GM12878 (cell line): Measurements from ENCODE around the gene CDC25A. TPM values are rescaled to one million over a fixed set of nuclear protein-coding genes. Genes with fewer than 3 reads are reported as not detected.

ENCODE experiments used
- ATAC-seq: fragments of 200-7000 bp; cut with Tn5 transposase; 3 replicates; pipeline ENCODE4 v1.9.1; 2020; ENCODE audit warnings: mild to moderate bottlenecking, moderate library complexity
- BruUV-seq: library from RNA; stranded (reverse); fragments of 400-500 nt; replicated peaks from 2 replicates; lab custom pipeline; 2021; lab: Mats Ljungman, UMichigan
- CTCF ChIA-PET: fragments of 300-600 bp; sonication (Branson Sonifier 250); formaldehyde crosslinking; extraction: SDS; loops from one replicate; lab custom pipeline; 2021; ENCODE audit warnings: inconsistent platforms; lab: Yijun Ruan, JAX
- POLR2A ChIA-PET: fragments of 350-600 bp; formaldehyde crosslinking; extraction: SDS; loops from one replicate; lab custom pipeline; 2021; ENCODE audit warnings: inconsistent platforms; lab: Charles Lee
- RAD21 ChIA-PET: fragments of 300-600 bp; sonication (Branson Sonifier 250); formaldehyde crosslinking; loops from one replicate; lab custom pipeline; 2023; ENCODE audit warnings: antibody characterized with exemption; ENCODE audit not compliant: unreplicated experiment; lab: Charles Lee
- SMC1A ChIA-PET: fragments of 300-600 bp; sonication (Branson Sonifier 250); formaldehyde crosslinking; loops from one replicate; lab custom pipeline; 2023; ENCODE audit not compliant: unreplicated experiment, uncharacterized antibody; lab: Charles Lee
- DNase-seq: peaks from one replicate; pipeline ENCODE4 v3.0.0-alpha.2; 2011; ENCODE audit warnings: low read depth, low spot score
- FAIRE-seq: peaks from 3 replicates; lab custom pipeline; 2011; peaks lifted over from hg19 to GRCh38; lab: Jason Lieb, UNC
- H2AFZ ChIP-seq: 2 replicates; pipeline ENCODE4 v1.6.0; 2011; ENCODE audit warnings: low read depth, low read length, control low read depth; ENCODE audit not compliant: control insufficient read depth
- H3K27ac ChIP-seq: 2 replicates; pipeline ENCODE4 v1.5.1; 2011; ENCODE audit warnings: control low read depth; ENCODE audit not compliant: control insufficient read depth, insufficient read depth
- H3K27me3 ChIP-seq, 2 experiments: replicated peaks in 1 of 2; 2 replicates each; pipeline versions ENCODE4 v1.6.0 to v1.6.1; 2011; ENCODE audit warnings: low read length in 1 of 2; ENCODE audit not compliant: control insufficient read depth in 2 of 2, insufficient read depth in 2 of 2
- H3K36me3 ChIP-seq, 2 experiments: 2 replicates each; pipeline ENCODE4 v1.5.1; 2011; ENCODE audit warnings: low read length in 1 of 2; ENCODE audit not compliant: control insufficient read depth in 2 of 2, insufficient read depth in 2 of 2
- H3K4me1 ChIP-seq: 2 replicates; pipeline ENCODE4 v1.6.1; 2011; ENCODE audit warnings: mild to moderate bottlenecking, low read length, moderate library complexity, mixed read lengths; ENCODE audit not compliant: control insufficient read depth, insufficient read depth
- H3K4me2 ChIP-seq: 2 replicates; pipeline ENCODE4 v1.6.0; 2011; ENCODE audit warnings: control low read depth; ENCODE audit not compliant: control insufficient read depth, insufficient read depth
- H3K4me3 ChIP-seq: fragments of 200-600 bp; sonication (generic); 2 replicates; pipeline ENCODE4 v1.5.1; 2016
- H3K79me2 ChIP-seq: 2 replicates; pipeline ENCODE4 v1.6.0; 2011; ENCODE audit warnings: low read length; ENCODE audit not compliant: control insufficient read depth, insufficient read depth
- H3K9ac ChIP-seq: 2 replicates; pipeline ENCODE4 v1.8.0; 2011; ENCODE audit warnings: low read length, control low read depth, mixed read lengths; ENCODE audit not compliant: control insufficient read depth, insufficient read depth
- H3K9me3 ChIP-seq: replicated peaks from 3 replicates; pipeline ENCODE4 v1.5.1; 2011; ENCODE audit warnings: mild to moderate bottlenecking, low read length; ENCODE audit not compliant: control insufficient read depth, insufficient read depth
- H4K20me1 ChIP-seq: 2 replicates; pipeline ENCODE4 v1.6.0; 2011; ENCODE audit not compliant: control insufficient read depth, insufficient read depth
- ATF3 ChIP-seq: IDR thresholded peaks from 2 replicates; pipeline ENCODE4 v1.6.1; 2011; ENCODE audit warnings: low read depth, mild to moderate bottlenecking, low read length, moderate library complexity, borderline replicate concordance; ENCODE audit errors: extremely low read depth
- BACH1 ChIP-seq: fragments of 450-650 bp; IDR thresholded peaks from 2 replicates; pipeline ENCODE4 v1.6.1; 2017; ENCODE audit warnings: mild to moderate bottlenecking, borderline replicate concordance
- BCLAF1 ChIP-seq: fragments of 450-650 bp; IDR thresholded peaks from 2 replicates; pipeline ENCODE4 v1.6.1; 2017; ENCODE audit warnings: antibody characterized with exemption, mild to moderate bottlenecking, moderate library complexity
- CEBPB ChIP-seq, 2 experiments: fragments of 150-350 bp in 1 of 2; IDR thresholded peaks; 2 replicates each; pipeline ENCODE4 v1.6.1; 2012 to 2014; ENCODE audit warnings: low read depth in 2 of 2, low read length in 2 of 2, borderline replicate concordance in 1 of 2, inconsistent platforms in 1 of 2
- EGR1 ChIP-seq, 2 experiments: IDR thresholded peaks; 1 replicate in 1 of 2; 2 replicates in 1 of 2; pipeline ENCODE4 v1.6.1; 2011 to 2012; ENCODE audit warnings: low read depth in 2 of 2, low read length in 2 of 2, borderline replicate concordance in 1 of 2, mild to moderate bottlenecking in 1 of 2, moderate library complexity in 1 of 2
- RBBP5 ChIP-seq: fragments of 200-600 bp; sonication (generic); conservative IDR thresholded peaks from 2 replicates; pipeline ENCODE4 v1.6.1; 2016
- WGBS: methylation state at CpG from one replicate; pipeline ENCODE4 v1.1.6; 2016; ENCODE audit warnings: low lambda C conversion rate; ENCODE audit not compliant: insufficient replicate concordance, insufficient coverage; ENCODE audit errors: missing lambda C conversion rate; 5-methylcytosine and 5-hydroxymethylcytosine counted together
- in situ Hi-C: fragments of 300-500 bp; cut with MboI; formaldehyde crosslinking; loops from 9 replicates; pipeline ENCODE4 v1.14.3; 2018; ENCODE audit warnings: mixed read lengths
- intact Hi-C: fragments of 100-400 bp; cut with micrococcal nuclease; formaldehyde crosslinking; loops from one replicate; pipeline ENCODE4 v1.14.2; 2022; ENCODE audit not compliant: unreplicated experiment
- polyA plus RNA-seq, 11 experiments: library from polyadenylated mRNA; depleted of rRNA in 4 of 11; unstranded in 6 of 11; stranded (reverse) in 5 of 11; fragments of >200 nt; fragmentation: Nextera tagmentation in 4 of 11; fragmentation: Illumina TruSeq in 1 of 11; extraction: Ambion mirVana in 4 of 11; extraction: Trizol in 1 of 11; gene quantifications; 1 replicate in 1 of 11; 2 replicates in 10 of 11; pipeline versions ENCODE4 v1.2.1 to v1.2.3, GENCODE V29; 2011 to 2016; ENCODE audit warnings: inconsistent platforms in 2 of 11, missing spikeins in 2 of 11, low read depth in 1 of 11
- total RNA-seq, 4 experiments: library from RNA; depleted of rRNA in 3 of 4; stranded (reverse); fragments of >200 nt in 3 of 4; fragmentation: Illumina TruSeq in 1 of 4; extraction: Trizol in 1 of 4; gene quantifications; 2 replicates each; pipeline versions ENCODE4 v1.2.1 to v1.2.3, GENCODE V29; 2013 to 2021

The CDC25A gene
- total and polyA plus RNA-seq, 10 of the 15 experiments (the other 5 are each of a cell fraction or from before 2014, with no cell fraction given) = 2.9 to 36.6 (median 26.9) TPM

GRCh38 chr3:48202632-48203031 is 14.4 kb upstream of the CDC25A start:
- WGBS = 76% methylated on average over 6 of the region's 6 CpGs
- in situ Hi-C loops = no loop called here

More at GRCh38 chr3:48202632-48203031, 14.4 kb upstream of the CDC25A start:
- no peak overlapping the region for H3K4me3 ChIP-seq
- ATAC-seq (no peak), DNase-seq (no peak), FAIRE-seq (no peak)
- intact Hi-C loops = no loop called here
- H3K4me1 ChIP-seq = no peaks in the 10 kb centered on the region
- CTCF ChIA-PET = no interaction called here
- H2AFZ ChIP-seq = no peak overlapping the region
- H3K79me2 ChIP-seq = no peaks in the 10 kb centered on the region
- SMC1A ChIA-PET = no interaction called here
- H3K4me2 ChIP-seq = no peak overlapping the region
- POLR2A ChIA-PET = no interaction called here
- H3K36me3 ChIP-seq = no peaks in the 10 kb centered on the region
- RAD21 ChIA-PET = no interaction called here
- H3K27ac ChIP-seq = no peak overlapping the region
- TF ChIP-seq EGR1 (IDR thresholded peaks at IDR 0.05; ENCODE audit: borderline replicate concordance in 1 of 2, low read depth in 2 of 2, low read length in 2 of 2) (no peak), BCLAF1 (no peak), CEBPB (IDR thresholded peaks at IDR 0.05; ENCODE audit: borderline replicate concordance in 1 of 2, low read depth in 2 of 2, low read length in 2 of 2) (no peak), RBBP5 (no peak), BACH1 (no peak), ATF3 (no peak)
- BruUV-seq = no TSS peak
- no peaks in the 10 kb centered on the region for H3K9me3 ChIP-seq
- no peak overlapping the region for H3K9ac ChIP-seq
- H4K20me1 ChIP-seq = no peaks in the 10 kb centered on the region
- H3K27me3 ChIP-seq = no peaks in the 10 kb centered on the region; a peak in 1 of 4 replicates
